Measurements from ENCODE around the gene DUXA.

DUXA gene

DNA sequence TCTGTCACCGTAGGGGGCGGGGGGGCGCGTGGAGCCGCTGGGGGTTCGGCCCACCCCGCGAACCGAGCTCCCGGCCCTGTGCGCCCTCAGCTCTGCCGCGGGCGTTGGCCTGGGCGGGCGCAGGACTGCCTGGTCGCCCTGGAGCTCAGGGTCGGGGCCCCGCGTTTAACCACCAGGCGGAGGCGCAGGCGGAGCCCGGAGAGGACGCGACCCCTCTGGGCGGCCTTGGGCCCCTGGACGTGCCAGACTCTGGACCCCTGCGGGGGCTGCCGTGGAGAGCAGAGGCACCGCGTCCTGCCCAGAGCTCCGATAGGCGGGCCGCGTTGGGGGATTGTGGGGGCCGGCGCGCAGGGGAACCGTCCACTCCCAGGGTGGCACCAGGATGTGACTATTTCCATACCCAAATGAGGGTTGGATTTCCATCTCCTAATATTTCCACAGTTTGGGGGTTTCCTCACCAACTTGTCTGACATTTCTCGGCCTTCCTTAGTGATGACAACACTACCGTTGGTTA lies 60.5 kb downstream of the DUXA start:
- no peak for DNase-seq (ENCODE audit: low read depth in 2 of 2)
- no peak overlapping the region for H3K4me3 ChIP-seq (replicated peaks in 1 of 2; ENCODE audit: low read depth in 2 of 2, low read length in 2 of 2)
- no peak for TF ChIP-seq CTCF (IDR thresholded peaks at IDR 0.05; ENCODE audit: low read depth, low read length)

DNA sequence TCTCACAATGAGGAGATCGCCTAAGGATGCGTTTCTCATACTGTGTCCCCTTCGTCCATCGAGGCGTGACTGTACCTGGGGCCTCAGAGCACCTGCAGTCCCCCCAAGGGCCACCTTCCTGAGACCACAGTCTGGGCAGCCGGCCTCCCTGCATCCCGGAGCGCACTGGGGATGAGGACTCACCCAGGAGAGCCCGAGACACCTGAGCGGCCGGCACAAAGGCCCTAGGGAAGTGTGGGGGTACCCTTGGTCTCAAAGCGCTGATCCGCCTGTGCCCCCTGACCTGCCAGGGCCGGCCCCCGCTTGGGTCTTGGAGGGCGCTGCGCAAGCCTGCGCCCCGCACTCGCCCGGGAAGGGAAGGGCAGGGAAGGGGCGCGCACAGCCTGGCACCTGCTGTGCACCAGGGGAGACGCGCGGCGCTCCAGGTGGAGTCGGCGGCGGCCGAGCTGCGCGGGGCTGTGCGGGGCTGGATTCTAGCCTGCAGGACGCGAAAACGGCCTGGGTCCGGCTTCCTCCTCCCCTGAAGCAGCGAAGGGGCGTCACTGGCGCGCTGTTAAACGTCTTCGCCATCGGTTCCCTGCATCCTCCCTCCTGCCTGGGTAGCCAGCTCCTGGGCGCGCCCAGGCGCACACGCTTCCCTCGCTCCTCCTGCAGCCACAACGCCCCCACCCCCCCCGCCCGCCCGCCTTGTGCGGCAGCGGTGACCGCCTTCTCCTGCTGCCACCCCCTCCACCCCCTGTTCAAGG lies 61.1 kb downstream of the DUXA start:
- DNase-seq (ENCODE audit: low read depth in 2 of 2): no peak
- TF ChIP-seq CTCF (IDR thresholded peaks at IDR 0.05; ENCODE audit: low read depth, low read length): no peak
- no peak overlapping the region for H3K4me3 ChIP-seq (replicated peaks in 1 of 2; ENCODE audit: low read depth in 2 of 2, low read length in 2 of 2)
